DOHH2 (cell line): ENCODE measurements around the gene FOXI1.

Source experiments
- CTCF ChIP-seq: fragments of 200-600 bp; sonication (generic); IDR thresholded peaks from one replicate; pipeline ENCODE4 v1.5.1; 2014; ENCODE audit warnings: antibody characterized with exemption, mild to moderate bottlenecking, low read depth, low read length; ENCODE audit not compliant: poor library complexity, severe bottlenecking
- EZH2phosphoT487 ChIP-seq: fragments of 200-600 bp; sonication (generic); IDR thresholded peaks from 2 replicates; pipeline ENCODE4 v1.6.1; 2017; ENCODE audit warnings: borderline replicate concordance, mild to moderate bottlenecking, antibody characterized with exemption, low read length, moderate library complexity, mixed read lengths

- no peak for TF ChIP-seq CTCF
- no peak for TF ChIP-seq EZH2phosphoT487
These were observed 48.4 kb upstream of the FOXI1 start for GRCh38 chr5:170057311-170057710.
